Left hindlimb (tissue), 1 donor: ENCODE results near the gene CYP24A1.

Experiments
- DNase-seq: peaks from one replicate; pipeline ENCODE4 v3.0.0-alpha.2; 2018

The CYP24A1 gene

GRCh38 chr20:54173653-54174456, at the start of gene CYP24A1:
Gene CYP24A1, minus strand, starts transcription at chr20:54173986. Its CDS starts 407 bp downstream, at chr20:54173579.
- no peak for DNase-seq

GRCh38 chr20:54223285-54223684, 49.5 kb upstream of the CYP24A1 start:
- DNase-seq, result no peak

- no peak for DNase-seq
Observed at GRCh38 chr20:54221996-54222890, 48.5 kb upstream of the CYP24A1 start.

- DNase-seq, result no peak
Observed at GRCh38 chr20:54221353-54221752, 47.6 kb upstream of the CYP24A1 start.

GRCh38 chr20:54220722-54221121, 46.9 kb upstream of the CYP24A1 start:
- no peak for DNase-seq

GRCh38 chr20:54219751-54220426, 46.1 kb upstream of the CYP24A1 start:
- no peak for DNase-seq

GRCh38 chr20:54218470-54218869, 44.7 kb upstream of the CYP24A1 start:
- no peak for DNase-seq

- no peak for DNase-seq
Observed at GRCh38 chr20:54217762-54218161, 44.0 kb upstream of the CYP24A1 start.

GRCh38 chr20:54215157-54215789, 41.5 kb upstream of the CYP24A1 start:
- DNase-seq, result no peak

GRCh38 chr20:54214566-54214965, 40.8 kb upstream of the CYP24A1 start:
- peak; percentile 48 for DNase-seq

- DNase-seq, result no peak
Observed at GRCh38 chr20:54212871-54213270, 39.1 kb upstream of the CYP24A1 start.

- DNase-seq, result no peak
Observed at GRCh38 chr20:54212226-54212625, 38.4 kb upstream of the CYP24A1 start.

GRCh38 chr20:54209216-54209813, 35.5 kb upstream of the CYP24A1 start:
- no peak for DNase-seq

GRCh38 chr20:54208548-54209176, 34.9 kb upstream of the CYP24A1 start:
- DNase-seq, result peak; percentile 54

GRCh38 chr20:54207743-54208547, 34.2 kb upstream of the CYP24A1 start, which contains the start of gene PFDN4:
Gene PFDN4, plus strand, starts transcription at chr20:54208087. Its CDS starts 14 bp downstream, at chr20:54208101.
- DNase-seq, result peak; percentile 90

GRCh38 chr20:54207053-54207742, 33.4 kb upstream of the CYP24A1 start:
- DNase-seq, result no peak

- DNase-seq, result no peak
Observed at GRCh38 chr20:54205450-54205849, 31.7 kb upstream of the CYP24A1 start.

- DNase-seq, result no peak
Observed at GRCh38 chr20:54204481-54204880, 30.7 kb upstream of the CYP24A1 start.

GRCh38 chr20:54204063-54204462, 30.3 kb upstream of the CYP24A1 start:
- no peak for DNase-seq

- DNase-seq, result no peak
Observed at GRCh38 chr20:54203281-54203680, 29.5 kb upstream of the CYP24A1 start.
